HG03342 (cell line): Measurements from ENCODE around the gene C17orf67.
"Not testable (repeated sequence)": the region's sequence is repeated elsewhere in the genome, so short reads cannot be mapped to it uniquely, and the experiment has no call there.

ENCODE experiments used
- ATAC-seq: cut with Tn5 transposase; IDR thresholded peaks from one replicate; pipeline ENCODE4 v1.9.1; 2021; ENCODE audit warnings: mild to moderate bottlenecking, moderate library complexity; ENCODE audit not compliant: unreplicated experiment

The C17orf67 gene

GRCh38 chr17:56779322-56779721 is 54.4 kb downstream of the C17orf67 start:
- ATAC-seq, result no peak

GRCh38 chr17:56778898-56779297 is 54.8 kb downstream of the C17orf67 start:
- no peak for ATAC-seq

DNA sequence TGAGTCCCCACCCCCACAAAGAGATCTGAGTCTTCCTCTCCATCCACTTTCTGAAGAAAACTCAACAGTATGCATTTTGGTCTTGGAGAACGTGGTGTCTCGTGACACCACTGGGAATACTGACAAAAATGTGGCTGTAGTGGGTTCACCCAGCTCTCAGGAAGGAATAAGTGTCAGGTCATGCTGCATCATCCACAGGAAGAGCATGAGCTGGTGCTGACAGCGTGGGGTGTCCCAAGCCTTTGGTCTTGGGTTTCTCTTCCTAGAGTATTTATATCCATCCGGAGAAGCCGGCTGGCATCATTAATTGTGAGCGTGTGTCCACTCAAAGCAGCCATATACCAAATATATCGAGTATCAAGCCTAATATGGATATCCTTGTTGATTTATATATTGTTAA is 55.9 kb downstream of the C17orf67 start:
- no peak for ATAC-seq

DNA sequence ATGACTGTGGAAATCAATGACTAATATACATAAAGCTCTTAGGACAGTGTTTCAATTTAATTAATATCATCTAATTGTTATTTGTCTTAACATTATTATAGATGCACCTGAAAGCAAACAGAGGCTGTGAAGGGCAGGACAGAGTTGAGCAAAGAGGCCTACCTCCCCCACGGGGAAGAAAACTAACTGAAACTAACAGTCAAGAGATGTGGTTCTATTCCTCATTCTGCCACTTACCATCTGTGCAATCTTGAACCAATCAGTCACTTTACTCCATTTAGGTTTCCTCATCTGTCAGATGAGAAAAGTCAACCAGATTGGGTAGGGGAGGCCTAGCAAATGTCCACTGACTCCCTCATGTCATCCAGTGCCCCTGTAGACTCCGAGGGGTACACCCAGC is 59.1 kb downstream of the C17orf67 start:
- ATAC-seq, result no peak

DNA sequence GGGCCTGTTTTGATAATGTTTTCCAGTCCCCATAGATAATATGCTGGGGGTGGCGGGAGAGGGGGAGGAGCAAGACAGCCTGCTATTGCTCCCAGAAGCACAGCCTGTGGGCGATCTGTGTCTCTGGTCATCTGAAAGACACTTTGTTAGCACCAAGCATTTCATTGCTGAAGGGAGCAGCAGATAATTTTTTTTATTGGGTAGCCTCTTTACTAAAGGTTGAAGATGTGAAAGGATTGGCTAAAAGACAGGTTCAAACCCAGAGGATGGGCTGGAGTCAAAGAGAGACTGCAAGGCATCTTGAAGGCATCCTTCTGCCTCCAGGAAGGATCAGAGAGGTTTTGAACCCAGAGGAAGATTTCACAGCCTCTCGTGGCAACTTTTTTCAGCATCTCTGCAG is 60.6 kb downstream of the C17orf67 start:
- ATAC-seq, result no peak

DNA sequence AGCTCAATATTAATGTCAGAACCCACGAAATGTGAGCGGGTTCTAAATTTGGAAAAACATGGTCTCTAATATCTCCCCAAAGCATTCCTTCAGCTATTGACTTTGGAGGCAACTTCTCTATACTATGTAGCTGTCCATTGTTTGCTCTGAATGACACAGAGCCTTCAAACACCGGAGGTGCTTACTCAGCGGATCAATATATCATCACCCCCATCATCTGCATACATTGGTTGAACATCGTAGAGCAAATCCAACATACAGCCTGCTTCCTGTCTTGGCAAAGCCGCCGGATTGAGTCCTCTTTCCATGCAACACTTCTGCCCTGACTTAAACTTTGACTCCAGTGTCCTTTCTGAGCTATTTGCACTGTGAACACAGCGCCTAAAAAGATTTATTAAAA is 61.3 kb downstream of the C17orf67 start:
- no peak for ATAC-seq

GRCh38 chr17:56771975-56772374 is 61.7 kb downstream of the C17orf67 start:
- no peak for ATAC-seq

DNA sequence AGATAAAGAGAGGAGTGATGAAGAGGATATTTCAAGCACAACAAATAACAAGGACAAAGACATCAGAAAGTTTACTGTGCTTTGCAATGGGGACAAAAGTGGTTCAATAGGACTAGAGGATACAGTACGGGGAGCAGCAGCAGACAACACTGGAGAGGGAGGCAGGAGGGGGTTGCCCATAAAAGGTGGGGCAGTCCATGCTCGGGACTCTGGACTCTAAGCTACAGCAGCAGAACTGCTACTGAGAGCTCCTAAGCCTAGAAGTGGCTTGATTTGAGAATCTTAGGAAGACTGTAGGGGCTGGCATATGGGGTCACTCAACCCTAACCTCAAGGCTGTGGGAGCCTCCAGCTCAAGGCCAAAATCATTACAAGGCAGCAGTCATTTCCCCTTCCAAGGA is 62.2 kb downstream of the C17orf67 start:
- no peak for ATAC-seq

- no peak for ATAC-seq
Observed at GRCh38 chr17:56770427-56770826, 63.3 kb downstream of the C17orf67 start.

DNA sequence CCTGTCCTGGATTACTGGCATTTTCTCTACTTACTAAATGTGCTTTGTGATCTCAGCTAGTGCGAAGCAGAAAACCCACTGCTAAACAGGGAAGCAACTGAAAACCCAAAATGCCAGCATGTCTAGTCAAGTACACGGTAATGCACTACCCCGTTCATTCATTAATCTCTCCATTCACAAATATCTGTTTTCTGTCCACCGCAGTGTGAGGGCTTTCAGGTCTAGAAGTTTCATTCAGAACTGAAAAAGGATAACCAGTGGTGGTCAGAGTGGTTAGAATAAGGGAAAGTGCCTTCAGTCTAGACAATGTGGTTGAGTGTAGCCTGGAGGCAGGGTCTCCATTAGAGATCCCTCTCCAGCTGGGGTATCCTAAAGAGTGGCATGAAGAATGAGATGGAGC is 68.3 kb downstream of the C17orf67 start:
- no peak for ATAC-seq

- no peak for ATAC-seq
Observed at GRCh38 chr17:56762988-56763387, 70.7 kb downstream of the C17orf67 start.

DNA sequence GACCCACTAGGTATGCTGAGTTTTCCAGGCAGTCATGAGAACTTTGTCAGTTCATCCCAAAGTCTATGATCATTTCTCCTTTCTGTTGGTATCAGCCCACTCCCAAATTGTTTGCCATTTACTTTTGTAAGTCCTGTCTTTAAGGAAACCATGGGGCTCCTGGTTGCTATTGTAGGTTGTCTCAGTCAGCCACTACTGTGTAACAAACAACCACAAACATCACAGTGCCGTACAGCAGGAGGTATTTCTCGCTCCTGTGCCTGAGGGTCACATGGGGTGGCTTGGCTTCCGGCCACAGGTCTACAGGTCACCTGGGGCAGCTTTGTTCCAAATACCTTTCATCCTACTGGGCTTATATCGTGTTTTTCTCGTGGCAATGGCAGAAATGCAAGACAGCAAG is 71.6 kb downstream of the C17orf67 start:
- ATAC-seq, result no peak

DNA sequence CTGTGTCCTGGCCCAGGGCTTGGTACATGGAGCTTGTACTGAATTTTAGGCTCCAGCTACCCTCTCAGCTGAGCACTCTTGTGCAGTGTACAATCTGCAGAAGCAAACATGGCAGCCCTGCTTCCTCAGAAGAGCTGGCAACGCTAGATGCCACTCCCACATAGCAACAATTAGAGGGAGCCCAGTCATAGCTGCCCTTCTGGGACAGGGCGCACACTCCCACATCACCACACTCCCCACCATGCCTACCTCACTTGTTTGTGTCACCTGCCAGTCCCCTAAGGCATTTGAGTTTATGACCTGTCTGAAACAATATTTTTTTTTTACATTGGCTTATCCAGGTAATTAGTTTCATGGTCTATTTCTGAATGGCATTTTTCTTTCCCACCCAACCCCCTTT is 72.3 kb downstream of the C17orf67 start:
- no peak for ATAC-seq

GRCh38 chr17:56757611-56758010 is 76.1 kb downstream of the C17orf67 start:
- not testable (repeated sequence) for ATAC-seq

DNA sequence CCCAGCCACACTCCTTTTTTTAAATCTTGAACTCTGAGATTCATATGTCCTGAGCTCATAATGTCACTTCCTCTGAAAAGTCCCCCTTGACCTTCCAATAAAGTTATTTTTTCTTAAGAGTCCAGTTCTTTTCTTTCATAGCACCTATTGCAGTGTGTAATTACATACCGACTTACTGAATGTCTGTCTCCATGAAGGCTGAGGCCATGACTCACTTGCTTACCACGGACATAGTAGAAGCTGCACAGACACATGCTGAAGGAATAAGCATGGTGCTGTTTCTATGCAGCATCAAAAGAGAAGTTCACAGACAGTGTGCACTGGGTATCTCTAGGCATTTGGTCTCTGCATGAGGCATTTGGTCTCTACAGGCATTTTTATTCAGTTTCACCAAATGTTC is 77.2 kb downstream of the C17orf67 start:
- ATAC-seq, result no peak

DNA sequence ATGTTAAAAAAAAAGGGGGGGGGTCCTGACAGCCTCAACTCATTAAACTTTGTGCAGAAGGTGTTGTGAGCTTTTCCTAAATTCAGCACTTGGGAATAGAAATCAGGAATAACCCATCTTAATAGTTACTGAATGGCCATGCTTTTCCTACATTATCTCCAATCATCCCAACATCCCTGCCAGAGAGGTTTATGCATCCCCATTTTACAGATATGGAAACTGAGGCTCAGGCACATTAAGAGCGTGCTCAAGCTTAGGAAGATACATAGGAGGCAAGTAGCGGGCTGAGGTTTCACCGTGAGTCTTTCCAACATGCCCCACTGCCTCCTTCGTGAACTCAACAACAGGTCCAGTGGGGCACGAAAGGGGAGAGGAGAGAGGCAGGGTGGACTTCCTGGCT is 78.4 kb downstream of the C17orf67 start:
- no peak for ATAC-seq

- ATAC-seq, result no peak
Observed at GRCh38 chr17:56754523-56755208, 79.1 kb downstream of the C17orf67 start.

GRCh38 chr17:56752263-56752836 is 81.4 kb downstream of the C17orf67 start:
- no peak for ATAC-seq

- no peak for ATAC-seq
Observed at GRCh38 chr17:56751145-56751738, 82.5 kb downstream of the C17orf67 start.

- no peak for ATAC-seq
Observed at GRCh38 chr17:56744721-56745120, 89.0 kb downstream of the C17orf67 start.

DNA sequence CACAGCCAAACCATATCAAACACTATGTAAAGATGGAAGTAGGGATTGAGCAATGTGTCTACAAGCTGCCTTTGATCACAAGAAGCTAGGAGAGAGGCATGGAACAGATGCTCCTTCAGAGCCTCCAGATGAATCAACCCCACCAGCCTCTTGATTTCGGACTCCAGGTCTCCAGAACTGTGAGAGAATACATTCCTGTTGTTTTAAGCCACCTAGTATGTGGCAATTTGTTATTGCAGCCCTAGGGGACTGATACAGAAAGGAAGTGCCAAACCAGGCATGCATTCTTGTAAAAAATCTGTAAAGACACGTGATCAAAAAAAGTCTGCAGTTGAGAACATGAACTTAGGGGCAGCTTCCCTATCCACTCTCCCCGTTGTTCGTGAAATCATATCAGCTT is 91.1 kb downstream of the C17orf67 start:
- ATAC-seq, result no peak
